ENCODE data around the gene SOHLH2.

The SOHLH2 gene

DNA sequence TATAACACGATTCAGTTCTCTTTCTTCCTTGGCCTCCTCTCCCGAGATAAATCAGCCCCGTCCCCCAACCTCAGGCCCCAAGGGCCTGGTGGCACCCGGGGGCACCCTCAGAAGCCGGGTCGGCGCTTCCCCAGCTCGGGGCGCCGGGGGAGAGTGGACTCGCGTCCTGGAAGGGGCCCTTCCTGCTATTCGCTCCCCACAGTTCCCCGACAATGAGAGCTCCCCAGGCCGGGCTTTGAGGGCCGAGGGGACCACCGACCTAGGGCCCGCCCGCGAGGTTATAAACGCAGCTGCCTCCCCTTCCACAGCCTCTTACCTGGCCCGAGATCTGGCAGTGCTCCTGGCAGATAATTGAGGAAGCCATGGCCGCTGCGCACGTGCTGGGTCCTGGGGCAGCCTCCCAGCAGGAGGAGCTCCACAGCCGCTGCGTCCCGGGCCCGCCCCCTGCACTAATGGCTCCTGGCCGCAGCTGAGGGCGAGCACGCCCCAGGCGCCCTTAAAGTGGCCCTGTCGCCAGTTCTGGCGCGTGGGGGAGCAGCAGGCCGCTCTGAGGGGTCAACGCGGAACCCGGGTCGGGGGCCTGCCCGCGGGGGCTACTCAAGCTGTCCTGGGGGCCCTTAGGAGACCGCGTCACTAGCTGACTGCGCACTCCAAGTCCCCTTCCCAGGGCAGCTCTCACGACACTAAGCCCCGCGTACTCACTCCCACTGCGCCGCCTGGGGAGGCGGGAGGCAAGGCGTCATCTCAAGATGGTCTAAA is at the start of gene SOHLH2:
SOHLH2 (minus strand) TSS at position 394 of the 759 bp plus-strand sequence; CDS start at position 364, 30 bp downstream.
- DNase-seq = no peak

- no peak for DNase-seq
These were observed 47.6 kb upstream of the SOHLH2 start for GRCh38 chr13:36261976-36262375.

- no peak for DNase-seq
These were observed 46.7 kb upstream of the SOHLH2 start for GRCh38 chr13:36261011-36261410.

GRCh38 chr13:36259361-36260137 is 45.2 kb upstream of the SOHLH2 start:
- DNase-seq = no peak

DNA sequence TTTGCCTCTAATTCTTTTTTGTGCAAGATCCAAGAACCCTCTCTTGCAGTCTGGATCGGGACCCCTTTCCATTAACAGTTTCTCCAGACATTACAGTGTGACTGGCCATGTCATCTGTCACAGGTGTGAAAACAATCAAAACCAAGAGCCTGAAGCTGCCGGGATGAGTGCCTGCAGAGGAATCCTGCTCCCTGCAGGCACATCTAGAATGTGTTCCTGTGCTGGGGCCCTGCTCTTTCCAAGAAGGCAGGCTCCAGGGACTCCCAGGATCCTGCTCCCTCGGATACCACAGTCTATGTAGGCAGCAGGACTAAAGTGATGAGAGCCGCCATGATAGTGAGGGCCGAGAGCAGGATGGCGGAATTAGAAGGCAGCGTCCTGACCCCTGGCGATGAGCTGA is 44.5 kb upstream of the SOHLH2 start:
- DNase-seq = no peak

GRCh38 chr13:36251526-36251925 is 37.2 kb upstream of the SOHLH2 start:
- DNase-seq = peak; percentile 13

GRCh38 chr13:36251017-36251416 is 36.7 kb upstream of the SOHLH2 start:
- no peak for DNase-seq

- no peak for DNase-seq
These were observed 34.3 kb upstream of the SOHLH2 start for GRCh38 chr13:36248700-36249099.

GRCh38 chr13:36244990-36245389 is 30.6 kb upstream of the SOHLH2 start:
- no peak for DNase-seq

GRCh38 chr13:36244073-36244472 is 29.7 kb upstream of the SOHLH2 start:
- no peak for DNase-seq

DNA sequence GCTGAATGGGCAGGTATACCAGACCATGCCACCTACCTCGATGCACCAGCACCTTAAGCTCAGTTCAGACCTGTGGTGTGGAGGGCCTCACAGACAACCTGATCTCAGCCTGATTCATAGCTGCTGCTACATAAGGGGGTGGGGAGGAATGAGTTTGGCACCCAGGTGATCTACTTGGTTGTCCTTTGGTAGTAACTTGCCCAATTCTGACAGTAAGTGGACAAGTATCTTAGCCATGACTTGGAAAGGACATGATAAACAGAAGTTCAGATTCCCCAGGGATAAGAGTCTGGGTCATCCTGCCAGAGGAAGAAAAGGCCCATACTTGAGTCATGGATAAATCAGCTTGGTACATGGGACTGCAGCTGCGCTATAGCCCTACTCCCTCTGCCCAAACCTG is 28.4 kb upstream of the SOHLH2 start:
- DNase-seq = no peak

- no peak for DNase-seq
These were observed 16.9 kb upstream of the SOHLH2 start for GRCh38 chr13:36231236-36231635.

- DNase-seq = no peak
These were observed 10.4 kb upstream of the SOHLH2 start for GRCh38 chr13:36224730-36225129.

GRCh38 chr13:36219883-36220282 is 5.5 kb upstream of the SOHLH2 start:
- no peak for DNase-seq

DNA sequence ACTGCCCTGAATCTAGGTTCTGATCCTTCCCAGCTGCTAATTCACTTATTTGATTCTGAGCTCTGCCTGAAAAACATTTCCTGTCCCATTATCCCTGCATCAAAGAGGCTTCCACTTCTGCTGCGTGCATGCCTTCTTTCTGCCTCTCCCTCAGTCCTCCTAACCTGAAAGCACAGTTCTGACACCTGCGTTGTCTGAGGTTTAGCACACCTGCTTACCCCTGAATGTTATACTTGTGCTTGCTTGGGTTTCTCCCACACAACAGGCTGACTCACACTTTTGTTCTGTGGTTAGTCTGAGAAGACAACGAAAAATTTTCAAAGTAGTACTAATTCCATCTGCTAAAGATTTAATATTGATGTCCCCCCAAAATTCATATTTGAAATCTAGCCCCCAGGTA is 3.1 kb upstream of the SOHLH2 start:
- no peak for DNase-seq

- no peak for DNase-seq
These were observed 1.6 kb downstream of the SOHLH2 start for GRCh38 chr13:36212789-36213188.

DNA sequence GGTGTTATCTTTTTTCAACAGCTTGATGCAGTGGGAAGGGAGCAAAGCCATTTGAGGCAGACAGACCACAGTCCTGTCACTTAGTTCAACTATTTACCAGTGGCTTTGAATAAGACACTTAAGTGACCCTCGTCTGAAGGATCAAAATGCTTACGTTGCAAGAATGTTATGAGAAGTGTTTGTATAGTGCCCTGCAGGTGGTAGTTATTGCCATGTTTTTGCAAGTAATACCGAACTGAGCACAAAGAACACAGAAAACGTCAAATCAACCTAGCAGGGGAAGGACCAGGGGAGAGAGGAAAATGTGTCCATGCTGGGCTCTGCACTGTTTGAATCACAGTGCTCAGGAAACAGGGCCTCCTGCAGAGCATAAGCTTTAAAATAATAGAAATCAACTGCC is 2.8 kb downstream of the SOHLH2 start:
- DNase-seq = no peak

DNA sequence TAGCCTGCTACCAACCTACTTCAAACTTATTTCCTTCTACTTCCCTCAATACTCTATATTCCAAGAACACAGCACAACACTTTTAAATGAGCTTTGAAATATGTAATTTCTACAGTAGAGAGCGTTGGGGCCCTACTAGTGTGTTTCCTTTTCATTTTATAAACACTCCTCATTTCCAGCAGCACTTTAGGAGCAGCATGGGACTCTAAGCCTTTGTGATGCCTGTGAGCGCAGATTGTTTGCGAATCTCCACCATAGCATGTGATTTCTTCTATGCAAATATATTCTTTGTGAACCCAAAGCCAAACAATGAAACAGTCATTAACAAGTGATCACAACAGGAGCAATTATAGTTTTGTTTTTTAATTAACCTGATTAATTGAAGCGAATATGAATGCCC is 3.6 kb downstream of the SOHLH2 start:
- no peak for DNase-seq

DNA sequence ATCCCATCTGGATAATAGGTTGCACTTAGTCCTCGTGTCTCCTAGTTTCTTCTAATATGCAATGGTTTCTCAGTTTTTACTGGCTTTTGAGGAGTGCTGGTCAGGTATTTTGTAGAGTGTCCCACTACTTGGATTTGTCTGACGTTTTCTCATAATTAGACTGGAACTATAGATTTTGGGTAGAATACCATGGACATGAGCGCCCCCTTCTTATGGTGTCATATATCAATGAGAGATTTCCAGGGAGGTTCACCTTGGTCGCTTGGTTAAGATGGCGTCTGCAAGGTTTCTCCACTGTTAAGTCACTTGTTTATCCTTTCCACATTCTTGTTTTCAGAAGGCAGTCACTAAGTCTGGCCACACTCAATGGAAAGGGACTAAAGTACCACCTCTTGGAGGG is 6.7 kb downstream of the SOHLH2 start:
- DNase-seq = peak; percentile 27

DNA sequence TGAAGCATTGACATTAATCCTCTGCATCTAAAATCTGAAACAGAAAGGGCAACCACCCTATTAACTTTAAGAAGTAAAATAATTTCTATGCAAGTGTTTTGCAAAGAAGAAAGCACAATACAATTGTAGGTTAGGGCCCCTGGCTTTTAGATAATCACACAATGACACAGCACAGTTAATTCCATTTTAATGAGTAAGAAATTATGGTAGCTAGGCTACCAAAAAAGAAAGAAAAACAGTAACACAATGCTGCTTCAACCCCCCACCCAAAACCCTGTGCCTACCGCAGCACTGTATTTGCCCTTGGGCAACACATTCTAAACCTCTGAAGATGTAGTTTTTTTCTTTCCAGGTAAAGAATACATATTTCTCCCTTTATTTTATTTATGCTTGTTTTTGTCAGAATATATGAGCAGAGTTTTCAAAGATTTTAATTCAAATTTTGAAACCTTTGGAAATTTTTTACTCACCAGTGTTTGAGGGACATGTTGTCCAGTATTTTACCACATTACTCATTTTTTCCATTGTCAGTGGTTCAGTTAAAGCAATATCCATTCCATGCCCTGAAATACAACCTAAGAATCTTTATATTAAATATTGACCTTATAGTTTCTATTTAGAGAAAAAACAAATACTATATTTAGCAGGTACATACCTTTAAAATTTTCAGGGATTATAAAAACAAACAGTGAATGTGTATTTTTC is 21.1 kb downstream of the SOHLH2 start:
- peak; percentile 91 for DNase-seq

GRCh38 chr13:36192166-36192565 is 22.2 kb downstream of the SOHLH2 start:
- peak; percentile 87 for DNase-seq

DNA sequence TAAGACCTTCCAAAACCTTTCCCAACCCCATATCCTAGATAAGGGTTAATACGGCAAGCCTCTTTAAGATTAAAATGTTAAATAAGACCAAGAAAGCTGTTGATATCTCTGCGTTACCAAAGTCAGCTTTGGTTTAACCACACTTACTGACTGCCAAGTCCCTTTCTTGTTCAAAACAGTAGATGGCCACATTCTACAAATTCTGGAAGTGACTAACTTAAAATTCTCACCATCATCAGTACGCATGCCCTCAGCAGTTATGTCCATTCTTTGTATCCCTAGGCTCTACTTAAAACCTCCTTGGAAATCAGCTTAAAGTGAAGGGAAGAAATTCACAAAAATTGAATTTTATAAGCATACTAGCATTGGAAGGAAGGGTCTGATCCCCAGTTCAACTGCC is 23.6 kb downstream of the SOHLH2 start:
- no peak for DNase-seq

DNA sequence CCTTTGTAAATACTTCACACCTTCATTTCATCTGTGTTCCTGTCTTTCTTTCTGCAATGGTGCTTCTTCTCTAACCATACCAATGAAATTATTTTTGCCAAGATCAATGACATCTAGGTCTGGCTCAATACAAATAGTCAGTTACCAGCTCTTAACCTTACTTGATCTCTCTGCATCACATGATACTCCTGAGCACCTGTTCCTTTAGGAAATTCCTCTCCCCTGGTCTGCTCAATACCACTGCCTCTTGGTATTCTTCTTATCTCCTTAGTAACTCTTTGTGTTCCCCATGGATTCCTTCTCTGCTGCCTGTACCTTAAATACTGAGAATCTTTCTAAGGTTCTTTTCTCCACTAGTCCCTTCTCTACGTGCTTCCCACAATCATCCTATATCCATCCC is 25.9 kb downstream of the SOHLH2 start:
- no peak for DNase-seq

- DNase-seq = no peak
These were observed 30.5 kb downstream of the SOHLH2 start for GRCh38 chr13:36183901-36184300.
